Stimulated activated CD8-positive, alpha-beta memory T cell treated with anti-CD3 and anti-CD28 coated beads, Interleukin-12 subunit alpha, Interleukin-12 subunit beta, amount 100 ng/mL, for 1 hour (primary cell): Measurements from ENCODE around the gene GAPVD1.
"Not testable (repeated sequence)": the region's sequence is repeated elsewhere in the genome, so short reads cannot be mapped to it uniquely, and the experiment has no call there.

Source experiments
- DNase-seq: peaks from one replicate; pipeline ENCODE4 v3.0.0-alpha.2; 2020; ENCODE audit warnings: low read depth

GAPVD1 gene

GRCh38 chr9:125246261-125246667 is 15.4 kb upstream of the GAPVD1 start:
- no peak for DNase-seq

DNA sequence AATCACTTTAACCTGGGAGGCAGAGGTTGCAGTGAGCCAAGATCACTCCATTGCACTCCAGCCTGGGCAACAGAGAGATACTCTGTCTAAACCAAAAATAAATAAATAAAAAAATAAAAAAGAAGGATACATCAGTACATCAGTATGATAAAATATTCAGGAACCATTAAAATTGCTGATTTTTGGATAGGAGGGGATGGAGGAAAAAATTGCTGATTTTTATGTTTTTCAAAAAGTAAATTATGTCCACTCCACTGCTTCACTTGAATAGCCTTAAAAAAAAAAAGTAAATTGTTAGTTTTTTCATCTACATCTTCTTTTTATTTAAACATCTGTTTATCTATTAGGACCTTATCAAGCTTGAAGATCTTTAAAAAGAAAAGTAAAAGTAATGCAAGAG is 7.4 kb upstream of the GAPVD1 start:
- no peak for DNase-seq

GRCh38 chr9:125255781-125256391 is 5.7 kb upstream of the GAPVD1 start:
- no peak for DNase-seq

- DNase-seq = no peak
Observed at GRCh38 chr9:125258160-125258785, 3.4 kb upstream of the GAPVD1 start.

GRCh38 chr9:125258832-125259534 is 2.6 kb upstream of the GAPVD1 start:
- DNase-seq = no peak

DNA sequence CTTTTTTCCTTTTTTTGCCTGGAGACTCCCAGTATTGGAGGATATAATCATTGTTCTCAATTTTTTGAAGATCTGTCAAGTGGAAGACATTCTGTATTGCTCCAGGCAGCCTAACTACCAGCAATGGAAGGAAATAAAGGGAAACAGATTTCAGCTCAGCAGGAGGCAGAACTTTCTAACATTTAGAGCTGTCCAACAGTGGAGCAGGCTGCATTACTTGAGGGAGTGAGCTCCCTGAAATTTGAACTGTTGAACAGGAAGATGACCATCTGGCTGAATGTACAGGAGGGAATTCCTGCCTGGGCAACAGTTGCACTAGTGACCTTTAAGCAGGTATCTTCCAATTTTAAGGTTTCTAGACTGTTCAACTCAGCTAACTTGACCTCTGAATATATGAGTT is 1.1 kb upstream of the GAPVD1 start:
- no peak for DNase-seq

DNA sequence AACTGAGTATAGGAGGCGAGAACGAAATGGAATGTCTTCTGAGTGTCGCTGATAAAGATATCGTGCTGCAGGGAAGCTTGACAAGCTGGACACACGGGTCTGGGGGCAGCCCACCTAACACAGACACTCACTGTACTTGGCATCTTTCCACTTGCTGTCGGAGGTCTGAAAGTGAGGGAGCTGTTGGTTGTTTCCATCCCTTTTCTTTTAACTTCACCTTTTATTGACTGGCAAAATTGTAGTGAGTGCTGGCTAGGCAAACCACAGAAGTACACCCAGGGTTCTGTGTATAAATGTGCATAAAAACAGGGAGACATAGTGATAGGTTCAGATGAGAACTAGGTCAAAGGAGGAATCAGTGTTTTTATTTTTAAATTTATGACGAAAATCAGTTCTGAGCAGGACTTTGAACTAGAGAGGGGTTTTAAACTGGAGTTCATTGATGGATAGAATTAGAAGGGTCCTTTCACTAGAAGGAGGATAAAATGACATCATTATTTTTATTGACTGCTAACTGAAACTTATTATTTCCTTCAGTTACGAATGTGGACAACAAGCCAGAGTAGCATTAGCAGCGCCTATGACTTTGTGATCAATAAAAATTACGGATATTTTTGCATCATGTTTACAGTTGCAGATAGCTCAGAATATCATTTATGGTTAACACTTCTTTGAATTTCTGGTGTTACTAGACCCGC is 817 bp downstream of the GAPVD1 start:
- DNase-seq = no peak

DNA sequence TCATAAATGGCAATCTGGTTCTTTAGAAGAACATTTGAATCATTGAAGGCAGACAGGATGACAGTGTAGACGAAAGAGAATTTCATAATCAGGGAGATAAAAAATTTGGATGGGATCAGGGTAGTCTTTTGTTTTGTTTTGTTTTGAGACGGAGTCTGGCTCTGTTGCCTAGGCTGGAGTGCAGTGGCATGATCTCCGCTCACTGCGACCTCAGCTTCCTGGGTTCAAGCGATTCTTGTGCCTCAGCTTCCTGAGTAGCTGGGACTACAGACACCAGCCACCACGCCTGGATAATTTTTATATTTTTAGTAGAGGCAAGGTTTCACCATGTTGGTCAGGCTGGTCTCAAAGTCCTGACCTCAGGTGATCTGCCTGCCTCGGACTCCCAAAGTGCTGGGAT is 2.4 kb downstream of the GAPVD1 start:
- DNase-seq = not testable (repeated sequence)

DNA sequence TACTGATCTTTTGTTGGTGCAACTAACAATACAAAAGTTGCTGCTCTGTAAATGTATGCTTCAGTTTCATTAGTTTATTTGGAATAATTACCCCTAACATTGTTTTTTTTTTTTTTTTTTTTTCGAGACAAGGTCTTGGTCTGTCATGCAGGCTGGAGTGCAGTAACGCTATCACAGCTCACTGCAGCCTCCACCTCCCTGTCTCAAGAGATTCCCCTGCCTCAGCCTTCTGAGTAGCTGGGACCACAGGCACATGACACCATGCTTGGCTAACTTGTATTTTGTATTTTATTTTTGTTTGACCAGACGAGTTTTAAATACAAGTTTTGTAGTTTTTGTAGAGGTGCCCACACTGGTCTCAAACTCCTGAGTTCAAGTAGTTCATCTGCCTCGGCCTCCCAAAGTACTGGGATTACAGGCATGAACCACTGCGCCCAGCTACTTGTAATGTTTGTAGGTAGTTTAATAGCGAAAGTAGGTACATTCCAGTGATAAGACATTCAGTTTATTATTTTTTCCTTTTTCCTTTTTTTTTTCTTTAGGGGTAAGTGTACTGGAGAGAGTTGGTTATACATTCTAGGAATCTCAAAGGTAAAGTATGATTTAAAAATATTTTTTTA is 6.9 kb downstream of the GAPVD1 start:
- no peak for DNase-seq

DNA sequence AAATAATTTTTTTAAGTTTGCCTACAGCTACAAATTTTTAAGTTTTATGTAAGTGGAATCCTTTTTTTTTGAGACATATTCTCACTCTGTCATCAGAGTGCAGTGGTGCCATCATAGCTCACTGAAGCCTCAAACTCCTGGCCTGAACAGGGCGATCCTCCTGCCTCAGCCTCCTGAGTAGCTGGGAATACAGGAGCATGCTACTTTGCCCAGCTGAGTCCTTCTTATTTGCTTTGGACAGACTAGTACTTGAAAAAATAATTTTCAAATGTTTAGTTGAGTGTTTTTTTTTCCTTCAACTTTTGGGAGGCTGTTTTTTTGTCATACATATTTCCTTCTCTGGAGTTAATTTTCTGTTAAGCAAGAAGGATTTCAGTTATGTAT is 7.4 kb downstream of the GAPVD1 start:
- DNase-seq = no peak

GRCh38 chr9:125271081-125271480 is 9.5 kb downstream of the GAPVD1 start:
- no peak for DNase-seq

DNA sequence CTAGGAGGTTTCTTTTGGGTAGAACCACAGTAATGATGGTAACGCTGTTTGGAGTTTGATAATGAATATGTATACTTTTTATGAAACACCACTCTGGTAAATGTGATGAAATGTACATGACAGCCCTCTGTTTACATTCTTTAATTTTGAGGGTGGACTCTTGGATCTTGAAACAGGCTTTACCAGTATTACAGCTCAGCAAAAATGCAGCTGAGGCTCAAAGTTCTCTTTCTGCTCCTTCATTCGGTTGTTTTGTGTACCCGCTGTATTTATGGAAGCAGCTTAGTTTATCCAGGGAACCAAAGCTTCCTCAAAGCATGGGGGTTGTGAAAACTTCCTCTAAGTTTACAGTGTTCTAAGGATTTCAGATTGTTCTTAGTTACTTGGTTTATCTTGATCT is 11.1 kb downstream of the GAPVD1 start:
- DNase-seq = no peak

DNA sequence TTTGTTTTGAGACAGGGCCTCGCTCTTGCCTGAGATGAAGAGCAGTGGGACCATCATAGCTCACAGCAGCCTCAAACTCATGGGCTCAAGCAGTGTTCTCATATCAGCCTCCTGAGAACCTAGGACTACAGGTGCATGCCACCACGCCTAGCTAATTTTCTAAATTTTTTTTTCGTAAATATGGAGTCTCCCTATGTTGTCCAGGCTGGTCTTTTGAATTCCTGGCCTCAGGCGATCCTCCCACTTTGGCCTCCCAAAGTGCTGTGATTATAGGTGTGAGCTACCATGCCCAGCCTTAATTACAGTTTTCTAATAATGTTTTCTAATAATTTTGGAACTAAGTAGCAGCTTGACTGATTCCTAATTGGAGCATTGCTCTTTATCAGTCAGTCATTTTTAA is 15.1 kb downstream of the GAPVD1 start:
- no peak for DNase-seq

- DNase-seq = no peak
Observed at GRCh38 chr9:125277411-125277810, 15.8 kb downstream of the GAPVD1 start.

DNA sequence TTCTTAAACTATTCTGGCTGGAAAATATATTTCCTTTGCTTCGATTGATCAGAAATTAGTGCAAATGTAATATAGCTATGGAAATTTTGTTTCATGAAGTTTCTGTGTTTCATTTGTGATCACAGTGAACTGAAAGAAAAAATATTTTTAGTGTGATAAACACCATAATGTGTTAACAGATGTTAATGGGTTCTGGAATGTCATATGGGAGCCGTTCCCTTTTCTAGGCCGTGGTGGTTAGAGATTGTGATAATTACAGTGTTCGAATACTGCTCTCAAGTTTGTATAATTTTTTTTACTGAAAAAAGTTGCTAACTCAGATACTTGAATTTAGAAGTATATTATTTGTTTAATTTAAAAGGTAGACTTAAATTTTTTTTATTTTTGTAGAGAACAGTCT is 19.3 kb downstream of the GAPVD1 start:
- no peak for DNase-seq

DNA sequence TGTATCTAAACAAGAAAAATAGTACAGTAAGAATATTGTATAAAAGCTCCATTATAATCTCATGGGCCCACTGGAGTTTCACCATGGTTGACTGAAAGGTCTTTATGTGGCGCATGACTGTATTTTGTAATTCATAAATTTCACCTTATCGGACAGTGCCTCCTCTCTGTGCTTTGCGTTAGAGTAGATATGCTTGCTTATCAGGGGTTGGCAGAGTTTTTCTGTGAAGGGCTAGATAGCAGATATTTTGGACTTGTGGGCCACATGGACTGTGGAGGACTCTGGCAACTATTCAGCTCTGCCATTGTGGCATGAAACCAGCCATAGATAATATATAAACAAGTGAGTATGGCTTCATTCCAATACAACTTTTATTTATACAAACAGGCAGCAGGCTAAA is 23.2 kb downstream of the GAPVD1 start:
- DNase-seq = no peak

GRCh38 chr9:125286935-125287433 is 25.4 kb downstream of the GAPVD1 start:
- not testable (repeated sequence) for DNase-seq

DNA sequence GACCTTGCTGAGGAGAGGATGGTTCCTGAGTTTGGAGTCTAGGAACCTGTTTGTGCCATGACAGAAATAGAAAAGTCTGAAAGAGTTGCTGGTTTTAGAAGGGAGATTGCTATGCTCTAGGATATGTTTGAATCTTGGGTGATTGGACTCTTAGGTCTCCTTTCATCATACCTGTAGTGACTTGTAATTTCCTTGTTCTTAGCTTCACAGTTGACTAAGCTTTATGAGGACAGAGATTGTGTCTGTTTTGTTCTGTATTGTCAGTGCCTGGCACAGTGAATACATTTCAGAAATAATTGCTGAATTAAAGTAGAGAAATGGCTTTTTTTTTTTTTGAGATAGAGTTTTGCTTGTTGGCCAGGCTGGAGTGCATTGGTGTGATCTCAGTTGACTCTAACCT is 31.5 kb downstream of the GAPVD1 start:
- no peak for DNase-seq

- no peak for DNase-seq
Observed at GRCh38 chr9:125295657-125296056, 34.0 kb downstream of the GAPVD1 start.

DNA sequence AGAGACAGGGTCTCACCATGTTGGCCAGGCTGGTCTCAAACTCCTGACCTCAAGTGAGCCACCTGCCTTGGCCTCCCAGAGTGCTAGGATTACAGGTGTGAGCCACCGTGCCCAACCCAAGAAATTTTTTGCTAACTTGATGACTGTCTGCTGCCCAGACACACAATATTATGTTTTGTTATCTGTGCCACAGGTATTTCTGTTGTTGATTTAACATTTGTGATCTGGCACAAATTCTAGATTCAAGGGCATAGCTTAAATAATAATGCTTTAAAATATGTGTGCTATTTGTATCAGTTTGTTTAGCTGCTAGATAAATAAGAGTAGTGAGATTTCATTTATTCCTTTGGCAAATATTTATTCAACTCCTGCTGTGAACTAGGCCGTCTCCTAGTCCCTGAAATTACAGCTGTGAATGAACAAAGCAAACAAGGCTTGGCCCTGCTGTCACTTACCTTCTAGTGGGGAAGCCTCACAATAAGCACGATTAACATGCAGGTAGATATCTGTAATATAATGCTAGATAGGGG is 35.3 kb downstream of the GAPVD1 start:
- DNase-seq = no peak

- DNase-seq = no peak
Observed at GRCh38 chr9:125297917-125298316, 36.3 kb downstream of the GAPVD1 start.

DNA sequence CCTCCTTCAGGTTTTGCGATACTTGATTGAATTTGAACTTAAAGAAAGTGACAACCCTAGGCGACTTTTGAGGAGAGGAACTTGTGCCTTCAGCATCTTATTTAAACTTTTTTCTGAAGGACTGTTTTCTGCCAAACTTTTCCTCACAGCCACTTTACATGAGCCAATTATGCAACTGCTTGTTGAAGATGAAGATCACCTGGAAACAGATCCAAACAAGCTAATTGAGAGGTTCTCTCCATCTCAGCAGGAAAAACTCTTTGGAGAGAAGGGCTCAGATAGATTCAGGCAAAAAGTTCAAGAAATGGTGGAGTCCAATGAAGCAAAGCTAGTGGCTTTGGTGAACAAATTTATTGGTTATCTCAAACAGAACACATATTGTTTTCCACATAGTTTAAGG is 40.6 kb downstream of the GAPVD1 start:
- DNase-seq = no peak
